HG03097 (cell line): ENCODE measurements around the gene SLC22A12.
"Not testable (repeated sequence)": the region's sequence is repeated elsewhere in the genome, so short reads cannot be mapped to it uniquely, and the experiment has no call there.

Experiments used
- ATAC-seq: cut with Tn5 transposase; IDR thresholded peaks from one replicate; pipeline ENCODE4 v1.9.1; 2021; ENCODE audit not compliant: unreplicated experiment, low FRiP score

Gene SLC22A12

DNA sequence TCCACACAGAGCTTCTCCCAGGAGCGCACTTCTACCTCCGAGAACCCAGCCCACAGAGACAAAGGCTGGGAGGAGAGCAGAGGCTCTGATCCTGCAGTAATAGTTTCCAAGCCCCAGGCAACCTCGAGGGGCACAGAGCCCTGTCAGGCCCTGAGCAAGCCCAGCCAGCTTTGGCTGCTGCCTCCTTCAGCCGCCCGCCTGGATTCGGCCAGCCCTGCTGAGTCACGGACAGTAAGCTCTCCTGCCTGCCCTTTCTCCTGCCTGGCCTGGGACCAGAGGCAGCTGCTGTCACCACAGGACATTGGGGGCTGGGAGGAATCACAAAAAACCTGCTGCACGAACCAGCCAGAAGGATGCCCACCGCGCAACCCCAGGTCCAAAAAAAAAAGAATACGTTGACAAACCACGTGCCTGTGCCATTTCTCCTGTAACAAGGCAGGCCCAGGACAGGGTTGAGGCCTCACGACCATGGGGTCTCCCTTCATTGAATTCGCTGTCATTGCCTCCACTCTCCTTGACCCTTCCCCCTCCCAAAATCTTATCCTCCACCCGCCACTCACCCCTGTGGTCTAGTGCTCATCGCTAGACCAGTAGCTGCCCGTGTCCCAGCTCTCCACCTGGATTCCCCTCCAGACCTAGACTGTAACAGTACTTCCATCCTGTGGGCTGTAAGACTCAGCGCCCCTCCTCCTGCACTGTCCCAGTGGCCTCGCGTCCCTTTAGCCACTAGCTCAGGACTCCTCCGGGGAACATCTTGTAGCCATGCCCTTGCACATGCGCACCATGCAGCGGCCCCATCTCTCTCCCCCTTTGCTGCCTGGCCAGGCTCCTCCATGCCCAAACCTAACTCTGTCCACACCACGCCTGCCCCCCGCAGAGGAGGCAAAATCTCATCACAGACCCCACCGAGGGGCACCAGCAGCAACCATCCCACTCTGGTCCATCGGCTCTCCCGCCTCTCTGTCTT lies 7.4 kb upstream of the SLC22A12 start:
- ATAC-seq, result no peak

- no peak for ATAC-seq
Measured at GRCh38 chr11:64585150-64585549, 5.9 kb upstream of the SLC22A12 start.

- ATAC-seq, result no peak
Measured at GRCh38 chr11:64586366-64586765, 4.7 kb upstream of the SLC22A12 start.

GRCh38 chr11:64588701-64589100 lies 2.3 kb upstream of the SLC22A12 start:
- no peak for ATAC-seq

DNA sequence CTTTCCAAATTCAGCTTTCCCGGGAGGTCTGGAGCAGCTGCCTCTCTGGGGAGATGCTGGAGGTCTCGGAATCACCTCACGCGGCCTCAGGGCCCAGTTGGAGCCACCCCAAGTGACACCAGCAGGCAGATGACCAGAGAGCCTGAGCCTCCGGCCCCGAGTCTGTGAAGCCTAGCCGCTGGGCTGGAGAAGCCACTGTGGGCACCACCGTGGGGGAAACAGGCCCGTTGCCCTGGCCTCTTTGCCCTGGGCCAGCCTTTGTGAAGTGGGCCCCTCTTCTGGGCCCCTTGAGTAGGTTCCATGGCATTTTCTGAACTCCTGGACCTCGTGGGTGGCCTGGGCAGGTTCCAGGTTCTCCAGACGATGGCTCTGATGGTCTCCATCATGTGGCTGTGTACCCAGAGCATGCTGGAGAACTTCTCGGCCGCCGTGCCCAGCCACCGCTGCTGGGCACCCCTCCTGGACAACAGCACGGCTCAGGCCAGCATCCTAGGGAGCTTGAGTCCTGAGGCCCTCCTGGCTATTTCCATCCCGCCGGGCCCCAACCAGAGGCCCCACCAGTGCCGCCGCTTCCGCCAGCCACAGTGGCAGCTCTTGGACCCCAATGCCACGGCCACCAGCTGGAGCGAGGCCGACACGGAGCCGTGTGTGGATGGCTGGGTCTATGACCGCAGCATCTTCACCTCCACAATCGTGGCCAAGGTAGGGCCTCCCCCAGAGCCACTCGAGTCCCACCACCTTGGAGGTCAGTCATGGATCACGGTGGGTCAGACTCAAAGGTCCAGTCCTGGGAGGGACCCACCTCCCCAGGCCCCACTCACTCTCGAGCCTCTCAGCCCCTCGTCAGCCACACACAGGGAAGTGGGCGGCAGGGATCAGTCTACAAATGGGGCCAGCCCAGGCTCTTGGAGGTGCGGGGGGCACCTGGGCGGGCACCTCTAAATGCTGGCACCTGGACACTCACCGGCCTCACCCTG lies 525 bp downstream of the SLC22A12 start:
- no peak for ATAC-seq

DNA sequence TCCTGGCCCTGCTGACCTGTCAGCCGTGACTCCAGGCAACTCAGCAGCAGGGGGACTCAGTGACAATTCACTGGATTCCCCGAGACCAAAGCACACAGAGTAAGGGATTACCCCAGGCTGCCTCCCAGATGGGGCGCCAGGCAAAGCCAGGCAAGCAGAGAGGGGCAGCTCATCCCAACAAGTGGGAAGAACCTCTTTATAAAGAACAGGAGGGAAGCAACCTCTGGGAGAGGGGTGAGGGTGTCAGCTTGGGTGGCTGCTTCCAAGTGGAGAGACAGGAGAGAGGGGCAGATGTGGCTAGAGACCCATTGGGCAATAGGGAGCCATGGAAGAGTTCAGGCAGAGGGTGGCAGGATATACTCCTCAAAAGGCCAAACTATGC lies 1.2 kb downstream of the SLC22A12 start:
- no peak for ATAC-seq

GRCh38 chr11:64592656-64593055 lies 1.6 kb downstream of the SLC22A12 start:
- no peak for ATAC-seq

GRCh38 chr11:64593156-64594105 lies 2.4 kb downstream of the SLC22A12 start:
- no peak for ATAC-seq

DNA sequence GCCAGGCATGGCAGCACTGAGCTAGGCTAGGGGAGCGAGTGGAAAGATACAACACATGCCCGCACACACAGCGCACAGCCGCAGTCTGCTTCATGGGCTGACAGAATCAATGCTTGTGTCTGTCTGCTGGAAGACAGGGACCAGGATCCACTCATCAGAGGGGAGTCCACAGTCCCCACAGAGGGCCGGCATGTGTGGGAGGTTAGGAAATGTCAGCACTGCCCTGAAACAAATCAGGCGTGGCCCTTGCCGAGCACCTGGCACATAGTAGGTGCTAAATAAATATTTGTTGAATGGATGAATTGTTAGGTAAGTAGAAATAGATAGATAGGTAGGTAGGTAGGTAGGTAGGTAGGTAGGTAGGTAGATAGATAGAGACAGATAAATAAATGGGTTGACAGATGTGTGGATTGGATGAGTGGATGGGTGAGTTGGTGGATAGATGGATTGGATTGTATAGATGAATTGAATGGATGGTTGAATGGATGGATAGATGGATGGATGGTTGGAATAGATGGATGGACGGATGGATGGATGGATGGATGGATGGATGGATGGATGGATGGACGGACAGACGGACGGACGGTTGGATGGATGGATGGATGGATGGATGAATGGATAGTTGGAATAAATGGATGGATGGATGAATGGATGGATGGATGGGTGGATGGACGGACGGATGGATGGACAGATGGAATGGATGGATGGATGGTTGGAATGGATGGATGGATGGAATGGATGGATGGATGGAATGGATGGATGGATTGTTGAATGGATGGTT lies 3.3 kb downstream of the SLC22A12 start:
- ATAC-seq, result no peak

DNA sequence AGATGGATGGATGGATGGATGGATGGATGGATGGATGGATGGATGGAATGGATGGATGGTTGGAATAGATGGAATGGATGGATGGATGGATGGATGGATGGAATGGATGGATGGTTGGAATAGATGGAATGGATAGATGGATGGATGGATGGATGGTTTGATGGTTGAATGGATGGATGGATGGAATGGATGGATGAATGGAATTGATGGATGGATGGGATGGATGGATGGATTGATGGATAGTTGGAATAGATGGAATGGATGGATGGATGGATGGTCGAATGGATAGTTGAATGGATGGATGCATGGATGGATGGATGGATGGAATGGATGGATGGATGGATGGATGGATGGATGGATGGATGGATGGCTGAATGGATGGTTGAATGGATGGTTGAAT lies 4.9 kb downstream of the SLC22A12 start:
- ATAC-seq, result not testable (repeated sequence)

DNA sequence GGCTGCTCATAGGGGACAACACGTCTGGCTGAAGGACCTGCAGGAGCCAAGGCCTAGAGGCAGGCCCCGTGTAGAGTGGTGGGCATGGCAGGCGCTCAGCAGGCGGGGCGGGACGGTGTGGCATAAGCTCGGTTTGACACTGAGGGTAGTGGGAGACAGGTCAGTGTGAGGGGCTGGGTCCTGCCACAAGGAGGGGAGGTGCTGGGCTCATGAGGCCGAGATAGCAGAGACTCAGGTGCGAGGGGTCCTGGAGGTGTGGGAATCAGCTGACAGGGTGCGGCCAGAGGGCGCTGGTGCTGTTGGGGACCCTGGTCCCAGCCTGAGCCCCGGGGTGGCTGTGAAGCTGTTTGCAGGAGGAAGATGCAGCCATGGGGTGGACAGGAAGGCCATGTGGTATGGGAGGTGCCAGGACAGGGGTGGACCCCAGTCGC lies 6.7 kb downstream of the SLC22A12 start:
- no peak for ATAC-seq

- no peak for ATAC-seq
Measured at GRCh38 chr11:64598106-64598796, 7.2 kb downstream of the SLC22A12 start.

GRCh38 chr11:64598797-64599697 lies 8.0 kb downstream of the SLC22A12 start:
- ATAC-seq, result no peak

DNA sequence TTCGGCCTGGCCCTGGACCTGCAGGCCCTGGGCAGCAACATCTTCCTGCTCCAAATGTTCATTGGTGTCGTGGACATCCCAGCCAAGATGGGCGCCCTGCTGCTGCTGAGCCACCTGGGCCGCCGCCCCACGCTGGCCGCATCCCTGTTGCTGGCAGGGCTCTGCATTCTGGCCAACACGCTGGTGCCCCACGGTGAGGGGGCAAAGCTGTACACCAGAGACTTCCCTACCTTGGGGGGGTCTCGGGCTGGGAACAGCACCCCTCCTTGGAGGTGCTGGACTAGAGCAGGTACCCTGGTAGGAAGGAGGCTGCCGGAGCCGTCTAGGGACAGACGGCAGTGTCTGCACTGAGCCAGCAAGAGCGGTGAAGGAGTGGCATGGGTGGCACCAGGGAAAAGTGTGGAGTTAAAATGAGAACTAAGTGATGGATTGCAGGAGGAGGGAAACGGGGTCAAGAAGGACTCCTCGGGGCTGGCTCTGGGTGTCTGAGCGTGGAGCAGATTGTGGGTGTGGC lies 8.7 kb downstream of the SLC22A12 start:
- no peak for ATAC-seq

GRCh38 chr11:64600281-64600992 lies 9.4 kb downstream of the SLC22A12 start:
- no peak for ATAC-seq

DNA sequence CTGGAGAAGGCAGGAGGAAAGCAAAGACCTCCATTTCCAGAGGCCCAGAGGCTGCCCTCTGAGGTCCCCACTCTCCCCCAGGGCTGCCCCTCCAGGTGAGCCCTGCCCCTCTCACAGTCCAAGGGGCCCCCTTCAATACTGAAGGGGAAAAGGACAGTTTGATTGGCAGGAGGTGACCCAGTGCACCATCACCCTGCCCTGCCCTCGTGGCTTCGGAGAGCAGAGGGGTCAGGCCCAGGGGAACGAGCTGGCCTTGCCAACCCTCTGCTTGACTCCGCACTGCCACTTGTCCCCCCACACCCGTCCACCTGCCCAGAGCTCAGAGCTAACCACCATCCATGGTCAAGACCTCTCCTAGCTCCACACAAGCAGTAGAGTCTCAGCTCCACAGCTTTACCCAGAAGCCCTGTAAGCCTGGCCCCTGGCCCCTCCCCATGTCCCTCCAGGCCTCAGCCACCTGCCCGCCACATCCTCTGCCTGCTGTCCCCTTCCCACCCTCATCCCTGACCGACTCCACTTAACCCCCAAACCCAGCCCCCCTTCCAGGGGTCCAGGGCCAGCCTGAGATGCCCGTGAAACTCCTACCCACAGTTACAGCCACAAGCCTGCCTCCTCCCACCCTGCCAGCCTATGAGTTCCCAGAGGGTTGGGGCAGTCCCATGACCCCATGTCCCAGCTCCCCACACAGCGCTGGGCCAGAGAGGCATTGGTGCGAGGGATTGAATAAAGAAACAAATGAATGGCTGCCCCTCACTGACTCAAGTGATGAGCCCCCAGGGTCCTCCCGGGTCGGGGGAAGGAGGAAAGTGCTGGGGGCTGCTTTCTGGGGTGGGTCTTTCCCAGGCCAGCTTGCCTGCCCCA lies 10.8 kb downstream of the SLC22A12 start:
- no peak for ATAC-seq
